GM12872 (cell line): ENCODE results near the gene CENPO.

Experiments used
- CTCF ChIP-seq: IDR thresholded peaks from 3 replicates; pipeline ENCODE4 v1.5.1; 2011; ENCODE audit warnings: low read depth, mild to moderate bottlenecking, low read length, moderate library complexity; ENCODE audit not compliant: insufficient read depth

CENPO gene

GRCh38 chr2:24791452-24791851 is 1.8 kb upstream of the CENPO start:
- no peak for TF ChIP-seq CTCF

GRCh38 chr2:24792542-24792873 is 717 bp upstream of the CENPO start:
- no peak for TF ChIP-seq CTCF

- no peak for TF ChIP-seq CTCF
These were observed 673 bp downstream of the CENPO start for GRCh38 chr2:24793761-24794435.

GRCh38 chr2:24797644-24798043 is 4.4 kb downstream of the CENPO start:
- TF ChIP-seq CTCF = no peak

GRCh38 chr2:24806661-24807036 is 13.4 kb downstream of the CENPO start:
- TF ChIP-seq CTCF = no peak

GRCh38 chr2:24809316-24810007 is 16.2 kb downstream of the CENPO start:
- TF ChIP-seq CTCF = no peak

- no peak for TF ChIP-seq CTCF
These were observed 20.5 kb downstream of the CENPO start for GRCh38 chr2:24813691-24814137.
